Bone marrow (tissue), 2 donors: Measurements from ENCODE around the gene ANXA11.
"Not testable (repeated sequence)": the region's sequence is repeated elsewhere in the genome, so short reads cannot be mapped to it uniquely, and the experiment has no call there.

Source experiments
- DNase-seq, 2 donors: peaks; one replicate each; lab custom pipeline; 2025; lab: John Stamatoyannopoulos, UW

ANXA11 gene

DNA sequence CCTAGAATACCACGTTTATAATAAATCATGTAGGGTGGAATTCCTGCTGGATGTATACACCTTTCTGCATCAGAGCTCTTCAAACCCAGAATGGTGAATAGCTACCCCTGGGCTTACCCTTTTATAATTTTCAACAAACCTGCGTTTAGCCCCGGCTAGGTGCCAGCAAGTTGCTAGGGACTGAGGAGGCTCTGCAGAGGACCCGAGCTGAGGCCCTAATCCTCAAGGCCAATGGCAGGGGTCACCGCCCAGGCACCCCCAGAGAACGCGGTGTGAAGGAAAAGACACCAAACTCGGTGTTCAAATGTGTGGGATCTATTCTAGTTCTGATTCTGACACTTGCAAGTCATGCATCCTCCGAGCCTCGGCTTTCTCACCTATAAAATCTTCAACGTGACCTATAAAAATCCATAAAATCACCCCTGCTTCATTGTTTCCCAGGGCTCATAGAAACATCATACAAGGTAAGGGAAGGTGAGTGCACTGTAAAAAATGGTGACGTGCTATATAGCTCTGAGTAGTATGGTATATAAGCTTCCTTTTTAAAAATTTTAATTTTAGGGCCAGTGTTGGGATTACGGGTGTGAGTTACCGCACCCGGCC, 2.5 kb upstream of the ANXA11 start:
- DNase-seq: no peak

DNA sequence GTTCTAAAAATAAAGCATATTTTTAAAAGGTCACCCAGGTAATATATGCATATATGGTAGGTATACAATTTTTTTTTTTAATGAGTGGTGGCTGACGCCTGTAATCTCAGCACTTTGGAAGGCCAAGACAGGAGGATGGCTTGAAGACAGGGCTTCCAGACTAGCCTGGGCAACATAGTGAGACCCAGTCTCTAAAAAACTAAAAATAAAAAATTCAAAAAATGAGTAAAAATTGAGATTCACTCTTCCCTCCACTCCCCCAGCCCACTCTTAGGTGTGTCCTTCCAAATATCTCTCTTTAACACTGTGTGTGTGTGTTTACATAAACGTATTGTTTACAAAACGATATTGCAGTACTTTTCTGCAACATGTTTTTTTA, 929 bp upstream of the ANXA11 start:
- no peak for DNase-seq

- no peak for DNase-seq
Observed at GRCh38 chr10:80204677-80205476, 460 bp downstream of the ANXA11 start.

DNA sequence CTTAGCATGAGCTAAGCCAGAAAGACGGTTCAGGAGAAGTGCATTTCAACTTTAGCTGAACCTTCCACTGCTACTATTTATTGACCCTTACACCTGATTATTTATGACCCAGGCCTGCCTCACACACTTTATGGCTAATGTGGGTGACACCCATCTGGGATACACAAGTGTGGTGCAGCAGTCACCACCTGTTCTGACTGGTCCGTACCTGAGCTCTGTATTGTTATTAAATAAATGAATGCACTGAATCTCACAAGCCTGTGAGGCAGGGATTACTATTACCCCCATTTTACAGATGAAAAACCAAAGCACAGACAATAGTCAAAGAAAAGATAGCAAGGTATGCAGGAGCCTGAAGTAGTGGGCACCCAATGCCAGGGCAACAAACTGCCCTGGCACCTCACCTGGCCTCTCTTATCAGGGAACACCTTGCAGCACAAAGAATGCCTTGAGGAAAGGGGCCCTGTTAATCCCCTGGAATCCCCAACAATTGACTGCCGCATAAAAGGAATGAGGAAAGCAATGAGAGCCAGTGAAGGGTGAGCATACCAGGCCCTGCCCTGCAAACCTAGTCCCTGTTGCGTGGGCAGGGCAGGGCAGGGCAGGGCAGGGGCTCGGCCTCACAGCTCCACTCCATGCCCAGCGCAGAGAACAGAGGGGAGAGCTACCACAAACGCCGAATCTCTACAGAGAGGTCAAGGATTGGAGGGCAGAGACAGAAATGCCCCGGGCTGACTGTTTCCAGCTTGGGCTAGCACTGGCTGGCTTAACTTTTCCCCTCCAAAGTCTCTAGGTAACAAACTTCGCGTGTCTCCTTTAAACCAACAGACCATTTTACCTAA, 1.3 kb downstream of the ANXA11 start:
- no peak for DNase-seq

- DNase-seq: no peak
Observed at GRCh38 chr10:80202934-80203834, 2.2 kb downstream of the ANXA11 start.

DNA sequence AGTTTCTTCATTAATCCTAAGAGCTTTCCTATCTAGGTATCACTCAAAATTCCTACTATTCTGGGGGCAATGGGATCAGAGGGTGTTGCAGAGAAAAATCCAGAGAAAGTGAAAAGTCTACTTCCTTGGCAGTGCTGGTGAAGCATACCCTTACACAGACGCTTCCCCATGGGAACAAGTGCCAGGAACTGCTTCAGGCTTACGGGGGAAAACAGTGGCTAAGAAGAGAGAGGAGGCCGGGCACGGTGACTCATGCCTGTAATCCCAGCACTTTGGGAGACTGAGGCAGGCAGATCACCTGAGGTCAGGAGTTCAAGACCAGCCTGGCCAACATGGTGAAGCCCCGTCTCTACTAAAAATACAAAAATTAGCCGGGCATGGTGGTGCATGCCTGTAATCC, 2.8 kb downstream of the ANXA11 start:
- not testable (repeated sequence) for DNase-seq

- no peak for DNase-seq
Observed at GRCh38 chr10:80201608-80202141, 3.7 kb downstream of the ANXA11 start.

- DNase-seq: no peak
Observed at GRCh38 chr10:80200687-80201086, 4.7 kb downstream of the ANXA11 start.

DNA sequence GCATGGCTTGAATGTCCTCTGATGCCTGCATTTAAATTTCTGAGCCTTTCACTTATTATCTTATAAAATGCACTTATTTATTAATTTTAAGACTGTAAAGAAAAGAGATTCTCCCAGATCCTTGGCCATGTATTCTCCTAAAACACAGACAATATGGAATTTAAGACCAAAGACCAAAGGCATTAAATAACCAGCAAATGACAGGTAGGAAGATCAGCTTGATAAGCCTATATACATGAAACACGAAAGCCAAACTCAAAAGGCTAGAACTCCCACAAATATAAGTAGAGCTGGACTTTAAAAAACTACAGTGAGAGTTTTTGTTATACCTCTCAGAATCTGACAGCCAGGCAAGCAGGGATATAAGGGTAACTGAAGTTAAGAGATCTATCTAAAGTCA, 5.1 kb downstream of the ANXA11 start:
- DNase-seq: no peak

- peak in 1 of 2 donors; percentile 25 for DNase-seq
Observed at GRCh38 chr10:80199828-80200227, 5.5 kb downstream of the ANXA11 start.

- no peak for DNase-seq
Observed at GRCh38 chr10:80197972-80198916, 7.1 kb downstream of the ANXA11 start.

DNA sequence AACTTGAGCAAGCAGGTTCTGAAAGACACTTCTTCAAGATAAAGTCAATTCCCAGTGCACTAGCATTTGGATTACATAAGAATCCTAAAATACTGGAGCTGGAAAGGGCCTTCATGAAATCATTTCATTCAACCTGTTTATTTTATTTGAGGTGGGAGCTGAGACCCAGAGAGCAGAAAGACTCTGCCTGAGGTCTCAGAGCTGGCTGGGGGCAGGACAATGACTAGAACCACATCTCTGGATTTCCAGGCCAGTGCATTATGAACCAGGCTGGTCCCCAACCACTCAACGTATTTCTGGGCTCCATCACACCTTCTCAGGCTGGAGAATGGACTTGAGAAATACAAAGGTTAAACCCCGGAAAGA, 8.4 kb downstream of the ANXA11 start:
- no peak for DNase-seq

DNA sequence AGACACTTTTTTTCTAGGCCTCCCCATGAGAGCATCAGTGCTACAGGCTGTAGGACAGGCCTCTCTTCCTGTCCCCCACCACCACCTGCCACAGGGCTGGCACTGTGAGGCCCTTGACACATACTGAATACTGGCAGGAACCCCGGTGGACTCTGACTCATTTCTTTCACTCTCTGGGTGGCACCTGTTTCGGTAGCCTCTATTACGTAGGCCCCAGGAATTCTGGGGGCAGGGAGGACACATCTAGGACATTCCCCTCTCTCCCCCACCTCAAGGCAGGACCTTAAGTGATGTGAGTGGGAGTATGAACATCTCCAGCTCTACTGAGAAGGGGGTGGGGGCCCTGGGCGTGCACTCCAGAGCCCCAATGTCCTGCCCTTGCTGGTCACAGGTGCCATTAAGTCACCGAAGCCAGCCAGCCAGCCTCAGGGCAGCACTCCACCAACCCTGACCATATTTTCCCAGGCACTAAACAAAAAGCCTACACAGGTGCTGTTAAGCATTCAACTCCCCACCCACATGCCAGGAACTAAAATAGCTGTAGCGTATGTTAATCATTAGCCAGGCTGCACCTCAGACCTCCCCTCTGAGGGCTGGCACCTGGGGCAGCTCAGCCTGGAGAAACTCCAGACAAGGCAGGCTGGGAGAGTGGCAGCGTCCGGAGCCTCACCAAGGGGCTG, 8.9 kb downstream of the ANXA11 start:
- DNase-seq: peak in 1 of 2 donors; percentile 57

- no peak for DNase-seq
Observed at GRCh38 chr10:80195046-80195574, 10.2 kb downstream of the ANXA11 start.

- DNase-seq: no peak
Observed at GRCh38 chr10:80194373-80195045, 10.8 kb downstream of the ANXA11 start.

- DNase-seq: no peak
Observed at GRCh38 chr10:80192553-80192952, 12.8 kb downstream of the ANXA11 start.

DNA sequence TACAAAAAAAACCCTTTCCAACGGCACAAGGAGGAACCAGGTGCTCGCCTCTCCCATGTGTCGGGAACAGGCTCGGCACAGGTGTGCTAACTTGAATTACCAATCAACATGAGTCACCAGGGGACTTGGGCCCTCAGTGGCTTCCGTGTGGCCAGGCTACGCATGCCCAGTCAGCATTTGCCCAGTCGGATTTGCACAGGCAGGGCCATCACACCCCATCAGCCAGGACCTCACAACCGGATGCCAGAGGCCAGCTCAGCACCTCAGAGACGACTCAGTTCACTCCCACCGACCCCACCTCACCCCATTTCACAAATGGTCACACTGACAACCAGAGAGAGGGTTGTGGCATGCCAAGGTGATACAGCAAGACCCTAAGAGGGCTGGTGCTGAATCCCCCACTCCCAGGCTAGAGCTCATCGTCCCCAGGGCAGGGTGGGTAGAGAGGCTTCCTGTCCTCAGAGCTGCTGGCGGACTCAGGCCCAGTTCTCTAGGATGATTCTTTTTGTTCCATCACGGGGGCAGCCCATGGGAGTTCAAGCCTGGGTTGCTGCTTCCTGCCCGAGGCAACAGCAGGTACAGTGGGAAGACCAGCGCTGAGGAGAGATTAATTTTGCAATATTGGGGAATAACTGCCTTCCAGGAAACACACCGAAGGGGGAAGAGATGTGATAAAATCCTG, 13.6 kb downstream of the ANXA11 start:
- no peak for DNase-seq

- DNase-seq: no peak
Observed at GRCh38 chr10:80188713-80189112, 16.6 kb downstream of the ANXA11 start.
